ENCODE measurements around the gene HOXB3. TPM values are rescaled to one million over a fixed set of nuclear protein-coding genes. Genes with fewer than 3 reads are reported as not detected.

The HOXB3 gene
- total and polyA plus RNA-seq, 2 of the 13 experiments (the other 11 are each of a cell fraction or from before 2014, with no cell fraction given), result not detected

DNA sequence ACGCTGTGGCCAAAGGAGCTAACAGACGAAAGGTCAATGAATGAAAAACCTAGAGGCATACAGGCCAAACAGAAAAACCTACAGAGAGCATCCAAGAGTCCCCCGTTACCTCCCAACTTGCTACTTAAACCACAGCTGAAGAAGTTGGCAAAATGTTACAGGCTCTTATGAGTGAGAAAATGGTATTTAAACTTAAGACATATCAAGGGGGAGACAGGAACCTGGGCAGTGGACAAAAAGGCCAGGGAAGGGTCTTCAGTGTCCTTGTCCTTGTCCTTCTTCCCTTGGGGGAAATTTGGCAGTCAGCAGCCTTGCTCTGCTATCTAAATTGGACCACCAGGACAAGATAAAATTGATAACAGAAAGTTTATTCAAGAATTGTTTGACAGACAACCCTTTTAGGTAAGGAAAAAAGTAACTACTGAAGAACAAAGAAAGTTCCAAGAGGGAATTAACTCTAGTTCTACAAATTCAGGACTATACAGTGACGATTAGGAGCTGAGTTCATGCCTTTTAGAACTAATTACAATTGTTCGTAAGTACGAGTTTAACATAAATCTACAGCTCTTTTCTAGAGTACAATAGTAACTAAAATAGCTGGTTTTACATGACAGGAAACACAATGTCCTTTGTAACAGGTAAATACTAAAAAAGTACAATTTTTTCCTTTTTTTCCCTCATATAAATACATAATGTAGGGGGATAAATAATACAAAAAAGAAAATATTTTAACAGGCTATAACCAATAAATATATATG, 41.3 kb downstream of the HOXB3 start:
- peaks cover 14 to 94% of the 10 kb centered on the region in 2 experiments for H3K27me3 ChIP-seq (ENCODE audit: control insufficient read depth in 1 of 2, insufficient read depth in 2 of 2, low read length in 2 of 2)
- no peak overlapping the region for H3K4me2 ChIP-seq (ENCODE audit: low read depth, low read length)
- H3K4me1 ChIP-seq (ENCODE audit: insufficient read depth, low read length), result no peaks in the 10 kb centered on the region
- WGBS (ENCODE audit: low lambda C conversion rate), result 40% methylated on average over 6 of the region's 6 CpGs
- DNase-seq (ENCODE audit: low spot score) (no peak), FAIRE-seq (no peak), ATAC-seq (no peak)
- no peaks in the 10 kb centered on the region for H3K36me3 ChIP-seq (replicated peaks in 1 of 2; ENCODE audit: control insufficient read depth in 1 of 2, insufficient read depth in 2 of 2, low read length in 2 of 2)
- POLR2A ChIA-PET, result no interaction called here
- H3K27ac ChIP-seq (ENCODE audit: extremely low read length, insufficient read depth, low read length), result no peak overlapping the region
- no peak overlapping the region for H3K9ac ChIP-seq (ENCODE audit: insufficient read depth, low read depth, low read length)
- in situ Hi-C loops (cut with HindIII; ENCODE audit: extremely low pct_ligation_motif_present, low pct_unique_long_range_greater_than_20kb) (no loop called here), intact Hi-C loops (cut with micrococcal nuclease; ENCODE audit: unreplicated experiment) (no loop called here)
- CTCF ChIA-PET (ENCODE audit: low intra/inter-chr PET ratio, low total read pairs), result no interaction called here
- BruUV-seq (replicated peaks), result no TSS peak
- H3K4me3 ChIP-seq (replicated peaks in 1 of 3; ENCODE audit: insufficient read depth in 1 of 3, low read depth in 2 of 3, low read length in 3 of 3), result no peak overlapping the region
- H2AFZ ChIP-seq (ENCODE audit: low read length), result no peak overlapping the region
- no peak for TF ChIP-seq HES4 (CRISPR knock-in tag; IDR thresholded peaks at IDR 0.05; ENCODE audit: borderline replicate concordance)
- TF ChIP-seq ZBTB42 (CRISPR knock-in tag; IDR thresholded peaks at IDR 0.05), result no peak
- TF ChIP-seq SUZ12 (IDR thresholded peaks at IDR 0.05; ENCODE audit: low read depth, low read length), result no peak
- no peak for TF ChIP-seq ZKSCAN5 (CRISPR knock-in tag; IDR thresholded peaks at IDR 0.05)
- no peak for TF ChIP-seq CENPX (CRISPR knock-in tag; IDR thresholded peaks at IDR 0.05)
- TF ChIP-seq ZNF124 (CRISPR knock-in tag; IDR thresholded peaks at IDR 0.05), result no peak
- no peak for TF ChIP-seq ZNF564 (CRISPR knock-in tag; IDR thresholded peaks at IDR 0.05)
- TF ChIP-seq ZFP62 (CRISPR knock-in tag; IDR thresholded peaks at IDR 0.05), result no peak
- TF ChIP-seq GABPA (IDR thresholded peaks at IDR 0.05; ENCODE audit: low read depth, low read length), result no peak
- no peak for TF ChIP-seq GABPA (CRISPR knock-in tag; IDR thresholded peaks at IDR 0.05; ENCODE audit: low read depth)
- no peak for TF ChIP-seq ZNF24 (IDR thresholded peaks at IDR 0.05)
- no peak for TF ChIP-seq MBNL3 (CRISPR knock-in tag; conservative IDR thresholded peaks at IDR 0.05)
- TF ChIP-seq RERE (CRISPR knock-in tag; IDR thresholded peaks at IDR 0.05; ENCODE audit: low read depth), result no peak
- no peaks in the 10 kb centered on the region; the same call in 1 of the 2 replicates for H4K20me1 ChIP-seq (ENCODE audit: insufficient read depth, low read length)
- H3K9me3 ChIP-seq (ENCODE audit: low read length), result no peaks in the 10 kb centered on the region
- no peaks in the 10 kb centered on the region for H3K79me2 ChIP-seq (ENCODE audit: insufficient read depth, low read length)
